Measurements from ENCODE around the gene SLC39A5. TPM values are rescaled to one million over a fixed set of nuclear protein-coding genes. Genes with fewer than 3 reads are reported as not detected.
"Not testable (repeated sequence)": the region's sequence is repeated elsewhere in the genome, so short reads cannot be mapped to it uniquely, and the experiment has no call there.

The SLC39A5 gene, protein sequence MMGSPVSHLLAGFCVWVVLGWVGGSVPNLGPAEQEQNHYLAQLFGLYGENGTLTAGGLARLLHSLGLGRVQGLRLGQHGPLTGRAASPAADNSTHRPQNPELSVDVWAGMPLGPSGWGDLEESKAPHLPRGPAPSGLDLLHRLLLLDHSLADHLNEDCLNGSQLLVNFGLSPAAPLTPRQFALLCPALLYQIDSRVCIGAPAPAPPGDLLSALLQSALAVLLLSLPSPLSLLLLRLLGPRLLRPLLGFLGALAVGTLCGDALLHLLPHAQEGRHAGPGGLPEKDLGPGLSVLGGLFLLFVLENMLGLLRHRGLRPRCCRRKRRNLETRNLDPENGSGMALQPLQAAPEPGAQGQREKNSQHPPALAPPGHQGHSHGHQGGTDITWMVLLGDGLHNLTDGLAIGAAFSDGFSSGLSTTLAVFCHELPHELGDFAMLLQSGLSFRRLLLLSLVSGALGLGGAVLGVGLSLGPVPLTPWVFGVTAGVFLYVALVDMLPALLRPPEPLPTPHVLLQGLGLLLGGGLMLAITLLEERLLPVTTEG
- total RNA-seq (2014; rRNA removed; shearing (Covaris generic)) = 8.6 and 10.7 TPM in 2 replicates

DNA sequence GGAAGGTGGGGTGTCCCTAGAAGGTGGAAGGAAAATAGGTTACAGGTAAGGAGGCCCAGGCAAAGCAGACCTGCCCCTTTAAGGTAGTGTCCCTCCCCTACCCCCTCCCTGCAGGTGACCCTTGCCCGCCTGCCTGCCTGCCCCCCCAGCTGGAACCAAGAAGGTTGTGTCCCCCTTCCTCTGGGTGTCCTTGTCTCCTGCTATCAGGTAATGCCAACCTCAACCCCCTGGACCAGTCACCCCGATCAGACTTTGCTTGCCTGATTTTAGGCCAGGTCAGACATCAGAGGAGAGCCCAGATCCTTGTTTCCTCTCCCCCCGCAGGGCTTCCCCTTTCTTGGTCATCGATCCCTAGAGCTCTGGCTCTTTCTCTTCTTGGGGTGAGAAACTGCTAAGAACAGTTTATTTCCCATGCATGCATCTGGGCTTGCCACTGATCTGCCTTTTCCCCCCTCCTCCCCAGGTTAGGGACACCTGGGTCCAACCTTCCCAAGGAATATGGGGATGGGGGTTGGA, at the start of gene SLC39A5:
SLC39A5 (plus strand) TSS at position 136 of the 516 bp plus-strand sequence. CDS start 1,224 bp downstream, outside the sequence.
- DNase-seq (ENCODE audit: low spot score) = no peak

DNA sequence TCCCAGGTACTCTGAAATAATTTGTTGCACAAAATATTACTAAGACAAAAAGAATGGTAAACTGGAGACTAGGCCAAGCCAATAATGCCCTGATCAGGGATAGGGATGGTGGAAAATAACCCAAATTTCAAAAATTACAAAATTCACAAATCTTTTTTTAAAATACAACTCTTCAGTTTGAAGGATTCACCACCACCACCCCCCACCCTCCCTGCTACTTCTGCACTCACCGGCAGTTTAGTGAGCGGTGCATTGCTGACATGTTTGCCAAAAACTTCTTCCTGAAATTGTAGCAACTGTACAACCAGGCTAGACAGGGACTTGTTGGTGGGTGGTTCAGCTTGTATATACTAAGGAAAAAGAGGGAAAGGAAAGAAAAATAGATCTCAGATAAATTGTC, 42.9 kb upstream of the SLC39A5 start:
- DNase-seq (ENCODE audit: low spot score) = no peak

DNA sequence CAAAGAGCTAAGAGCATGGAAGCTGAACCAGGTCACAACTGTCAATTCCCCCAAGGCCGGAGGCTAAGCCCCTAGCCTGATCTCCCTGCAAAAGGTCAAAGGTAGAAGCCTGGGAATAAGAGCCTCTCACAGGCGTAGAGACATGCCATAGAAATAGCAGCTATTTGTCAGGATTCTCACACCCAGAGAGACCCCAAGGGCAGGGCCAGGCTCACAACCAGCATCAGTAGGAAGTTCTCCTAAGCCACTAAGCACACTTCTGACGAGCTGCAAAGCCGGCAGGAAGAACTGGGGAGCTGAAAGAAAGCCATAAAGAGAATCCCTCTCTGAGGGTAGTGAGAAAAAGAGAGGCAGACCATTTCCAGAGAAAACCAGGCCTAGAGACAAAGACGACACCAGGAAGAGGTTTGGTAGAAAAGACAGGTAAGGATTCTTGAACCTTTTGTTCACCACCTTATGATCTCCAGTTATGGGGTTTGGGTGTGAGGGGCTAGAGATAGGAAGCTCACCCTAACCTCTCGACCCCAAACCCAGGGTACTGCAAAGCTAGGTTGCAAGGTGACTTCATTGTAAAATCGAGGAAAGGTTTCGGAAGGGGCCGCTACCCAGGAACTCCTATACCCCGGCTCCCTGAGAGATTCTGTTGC, 41.6 kb upstream of the SLC39A5 start:
- no peak for DNase-seq (ENCODE audit: low spot score)

DNA sequence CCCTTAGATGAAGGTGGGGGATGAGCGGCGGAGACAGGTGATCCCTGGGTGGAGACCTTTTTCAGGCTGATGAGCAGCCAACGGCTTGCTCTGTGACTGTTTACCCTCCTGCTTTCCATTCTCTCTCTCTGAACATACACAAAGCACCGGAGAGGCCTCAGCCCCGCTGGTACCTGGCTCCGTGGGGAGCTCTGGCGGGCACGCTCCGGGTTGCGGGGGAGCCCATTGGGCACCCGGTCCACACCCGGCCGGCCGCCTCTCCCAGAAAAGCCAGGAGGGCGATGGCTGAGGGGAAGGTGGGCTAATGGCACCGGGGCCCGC, 41.1 kb upstream of the SLC39A5 start:
- DNase-seq (ENCODE audit: low spot score) = no peak

DNA sequence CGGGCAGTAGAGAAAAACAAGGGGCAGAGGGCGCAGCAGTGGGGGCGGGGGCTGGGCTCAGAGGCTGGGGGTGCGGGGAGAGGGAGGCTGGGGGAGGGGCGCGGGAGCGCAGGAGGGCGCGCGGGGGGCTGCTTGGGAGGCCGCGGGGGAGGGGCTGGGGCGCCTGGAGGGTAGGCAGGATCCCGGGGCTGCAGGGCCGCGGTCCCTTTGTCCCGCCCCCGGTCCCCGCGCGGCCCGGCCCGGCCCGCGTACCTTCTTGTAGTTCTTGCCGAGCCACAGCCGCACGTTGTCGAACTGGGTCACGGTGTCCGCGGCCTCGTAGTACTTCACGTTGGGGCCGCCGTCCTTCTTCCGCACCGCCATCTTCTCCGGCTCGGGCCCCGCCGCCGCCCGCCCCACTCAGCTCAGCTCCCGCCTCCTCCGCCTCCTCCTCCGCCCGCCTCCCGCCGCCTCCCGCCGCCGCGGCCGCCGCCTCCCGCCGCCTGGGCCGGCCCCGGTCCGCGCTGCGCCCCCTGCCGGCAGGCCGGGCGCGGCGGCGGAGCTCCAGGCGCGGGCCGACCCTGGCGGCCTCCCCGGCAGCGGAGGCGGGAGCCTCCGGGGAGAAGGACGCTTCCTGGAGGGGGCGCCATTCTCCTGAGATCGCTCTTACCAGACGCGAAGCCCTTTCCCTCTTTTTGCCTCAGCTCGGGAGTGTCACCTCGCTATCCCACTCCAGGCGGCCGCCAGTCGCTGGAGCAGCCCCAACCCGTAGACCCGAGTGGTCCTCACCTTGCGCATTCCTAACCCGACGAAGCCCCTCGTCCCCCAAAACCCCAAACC, 40.5 kb upstream of the SLC39A5 start, which contains the start of gene SMARCC2:
SMARCC2 (minus strand) TSS at position 385 of the 819 bp plus-strand sequence; CDS start at position 363, 22 bp downstream.
- peak; percentile 91 for DNase-seq (ENCODE audit: low spot score)

DNA sequence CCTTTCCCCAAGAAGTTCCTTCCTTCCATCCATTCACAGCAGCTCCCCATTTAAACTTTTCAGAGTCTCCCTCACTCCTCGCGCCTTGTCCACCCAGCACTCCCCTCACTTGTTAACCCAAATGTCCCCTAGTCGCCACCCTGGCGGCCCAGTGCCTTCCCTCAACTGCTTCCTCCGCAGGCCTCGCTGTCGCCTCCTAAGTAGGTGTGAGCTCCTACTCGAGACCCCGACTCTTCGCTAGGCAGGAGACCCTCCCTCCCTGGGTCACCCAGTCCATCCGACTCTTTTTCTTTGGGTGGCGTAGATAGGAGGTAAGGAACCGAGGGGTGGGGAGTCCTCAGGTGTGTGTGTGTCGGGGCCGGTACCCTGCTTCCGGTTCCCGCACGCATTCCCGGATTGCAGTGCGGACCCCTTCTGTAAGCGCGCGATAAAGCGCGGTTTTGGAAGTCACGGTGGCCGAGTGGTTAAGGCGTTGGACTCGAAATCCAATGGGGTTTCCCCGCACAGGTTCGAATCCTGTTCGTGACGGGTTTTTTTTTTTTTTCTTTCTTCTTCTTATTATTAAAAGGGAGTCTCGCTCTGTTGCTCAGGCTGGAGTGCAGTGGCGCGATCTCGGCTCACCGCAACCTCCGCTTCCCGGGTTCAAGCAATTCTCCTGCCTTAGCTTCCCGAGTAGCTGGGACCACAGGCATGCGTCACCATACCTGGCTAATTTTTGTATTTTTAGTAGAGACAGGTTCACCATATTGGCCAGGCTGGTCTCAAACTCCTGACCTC, 39.7 kb upstream of the SLC39A5 start:
- DNase-seq (ENCODE audit: low spot score) = peak; percentile 95

DNA sequence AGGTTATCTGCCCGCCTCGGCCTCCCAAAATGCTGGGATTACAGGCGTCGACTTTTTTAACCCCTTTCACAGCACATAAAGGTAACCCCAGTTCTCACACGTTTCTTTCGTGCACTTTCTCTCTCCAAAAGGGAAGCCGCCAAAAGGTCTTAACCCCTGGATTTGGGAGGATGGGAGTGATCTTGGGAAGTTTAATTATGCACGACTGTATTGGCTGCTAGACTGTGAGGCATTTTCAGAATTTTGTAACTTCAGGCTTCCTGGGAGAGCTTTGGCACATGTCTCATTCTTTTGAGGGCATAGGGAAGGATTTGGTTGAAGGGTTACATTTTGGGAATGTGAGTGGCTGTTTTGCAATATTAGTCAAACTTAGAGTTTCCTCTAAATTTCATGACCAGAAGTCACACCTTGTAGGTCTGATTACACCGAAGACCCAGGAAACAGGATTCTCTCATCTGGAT, 39.1 kb upstream of the SLC39A5 start:
- DNase-seq (ENCODE audit: low spot score) = peak; percentile 39

DNA sequence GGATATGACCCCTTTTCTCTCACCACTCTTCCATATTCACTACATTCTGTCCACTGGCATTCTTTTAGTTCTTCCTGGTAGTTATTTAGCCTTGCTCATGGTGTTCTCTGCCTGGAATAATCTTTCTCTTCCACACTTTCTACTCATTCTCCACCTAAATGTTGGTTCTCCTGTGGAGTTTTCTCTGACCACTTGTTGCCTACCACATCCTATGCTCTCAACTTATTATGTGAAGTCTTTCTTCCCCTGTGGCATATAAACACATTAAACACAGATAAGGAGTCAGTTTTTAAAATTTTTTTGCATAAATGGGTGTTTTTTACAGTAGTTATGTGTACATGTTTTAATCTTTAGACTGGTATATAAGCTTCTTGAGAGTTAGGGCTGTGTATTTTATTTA, 37.3 kb upstream of the SLC39A5 start:
- no peak for DNase-seq (ENCODE audit: low spot score)

DNA sequence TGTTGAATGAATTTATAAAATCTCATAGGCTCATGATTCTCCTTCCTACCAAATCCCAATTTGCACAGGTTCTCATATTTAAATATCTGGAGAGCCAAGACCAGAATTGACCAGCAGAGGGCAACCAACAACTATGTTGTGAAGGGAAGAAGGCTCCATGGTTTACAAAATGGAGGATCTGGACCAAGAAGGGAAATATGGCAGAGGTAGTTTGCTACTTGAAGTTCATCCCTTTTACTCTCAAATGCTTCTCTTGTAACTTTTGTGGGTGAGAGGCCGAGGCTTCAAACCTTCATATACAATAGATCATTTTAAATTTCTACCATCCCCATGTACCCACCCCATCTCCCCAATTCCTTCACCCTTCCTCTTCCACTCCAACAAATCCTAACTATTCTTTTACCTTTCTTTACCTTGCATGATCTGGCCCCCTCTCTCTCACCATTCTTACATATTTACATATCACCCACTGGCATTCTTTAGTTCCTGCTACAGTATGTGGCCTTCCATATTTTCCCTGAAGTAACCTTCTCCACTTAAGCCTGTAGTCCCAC, 36.7 kb upstream of the SLC39A5 start:
- DNase-seq (ENCODE audit: low spot score) = peak; percentile 91

DNA sequence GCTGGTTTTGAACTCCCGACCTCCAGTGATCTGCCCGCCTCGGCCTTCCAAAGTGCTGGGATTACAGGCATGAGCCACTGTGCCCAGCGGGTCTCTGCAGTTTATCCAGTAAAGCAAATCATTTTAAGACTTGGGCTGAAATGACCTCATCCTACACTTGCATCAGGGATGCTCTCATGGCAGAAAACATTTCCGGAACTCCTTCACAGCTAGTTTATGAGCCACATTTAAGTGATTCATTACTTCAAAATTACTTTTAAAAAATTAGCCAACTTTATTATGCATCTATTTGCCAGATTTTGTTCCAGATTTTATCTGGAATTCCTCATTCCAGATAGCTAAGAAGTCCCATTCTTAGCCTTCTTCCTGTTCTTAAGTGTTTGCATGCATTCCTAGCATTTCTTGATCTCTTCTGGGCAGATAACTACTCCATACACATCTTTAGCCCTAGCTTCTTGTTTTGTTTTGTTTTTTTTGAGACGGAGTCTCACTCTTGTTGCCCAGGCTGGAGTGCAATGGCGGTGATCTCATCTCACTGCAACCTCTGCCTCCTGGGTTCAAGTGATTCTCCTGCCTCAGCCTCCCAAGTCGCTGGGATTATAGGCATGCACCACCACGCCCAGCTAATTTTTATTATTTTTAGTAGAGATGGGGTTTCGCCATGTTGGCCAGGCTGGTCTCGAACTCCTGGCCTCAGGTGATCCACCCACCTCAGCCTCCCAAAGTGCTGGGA, 32.9 kb upstream of the SLC39A5 start:
- not testable (repeated sequence) for DNase-seq (ENCODE audit: low spot score)

DNA sequence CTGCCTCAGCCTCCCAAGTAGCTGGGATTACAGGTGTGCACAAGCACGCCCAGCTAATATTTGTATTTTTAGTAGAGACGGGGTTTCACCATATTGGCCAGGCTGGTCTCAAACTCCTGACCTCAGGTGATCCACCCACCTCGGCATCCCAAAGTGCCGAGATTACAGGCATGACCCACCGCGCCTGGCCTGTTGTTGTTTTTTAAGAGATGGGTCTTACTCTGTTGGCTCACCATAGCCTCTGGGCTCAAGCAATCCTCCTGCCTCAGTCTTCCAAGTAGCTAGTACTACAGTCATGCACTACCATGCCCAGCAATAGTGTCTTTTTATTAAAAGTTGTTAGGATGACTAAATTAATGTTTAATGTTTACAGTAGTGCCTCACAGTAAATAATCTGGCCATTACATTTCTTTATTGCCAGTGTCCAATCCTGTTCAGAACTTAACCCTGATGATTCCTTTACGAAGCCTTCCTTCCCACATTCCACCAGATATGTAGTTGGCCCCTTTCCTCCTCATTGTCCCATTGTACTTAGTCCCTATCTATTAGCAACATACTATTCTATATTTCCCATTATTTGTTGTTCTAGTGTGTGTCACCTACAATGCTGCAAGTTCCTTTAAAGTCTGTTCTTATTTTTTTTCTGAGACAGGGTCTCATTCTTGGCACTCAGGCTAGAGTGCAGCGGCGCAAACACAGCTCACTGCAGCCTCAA, 31.8 kb upstream of the SLC39A5 start:
- no peak for DNase-seq (ENCODE audit: low spot score)

DNA sequence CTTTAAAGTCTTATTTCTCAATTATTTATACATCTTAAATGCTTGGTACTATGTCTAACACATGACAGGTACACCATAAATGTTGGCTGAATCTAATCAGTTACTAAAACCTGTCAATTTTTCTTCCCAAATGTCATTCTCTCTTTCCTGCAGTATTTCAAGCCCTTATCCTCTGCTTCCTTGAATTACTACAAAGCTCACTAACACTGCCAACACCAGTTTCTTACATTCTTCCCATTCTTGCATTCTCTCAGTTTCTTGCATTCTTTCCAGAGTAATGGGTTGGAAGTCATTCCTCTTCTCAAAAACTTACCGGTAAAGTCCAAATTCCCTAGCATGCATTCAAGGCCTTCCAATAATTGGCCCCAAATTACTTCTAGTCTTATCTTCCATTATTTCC, 31.0 kb upstream of the SLC39A5 start:
- no peak for DNase-seq (ENCODE audit: low spot score)

DNA sequence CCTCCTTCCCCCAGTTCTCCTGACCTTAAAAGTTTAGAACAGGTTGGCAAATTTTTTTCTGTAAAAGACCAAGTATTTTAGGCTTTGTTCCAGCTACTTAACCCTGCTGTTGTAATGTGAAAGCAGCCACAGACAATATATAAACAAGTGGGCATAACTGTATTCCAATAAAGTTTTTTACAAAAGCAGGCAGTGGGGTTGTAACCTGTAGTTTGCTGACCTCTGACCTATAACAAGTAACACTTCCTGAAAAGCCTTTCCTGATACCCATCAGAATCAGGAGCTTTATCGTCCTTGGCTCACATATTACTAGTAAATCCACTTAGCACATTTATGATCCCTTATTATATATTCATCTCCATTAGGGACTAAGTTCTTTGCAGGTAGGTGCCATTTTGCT, 27.5 kb upstream of the SLC39A5 start:
- peak; percentile 7 for DNase-seq (ENCODE audit: low spot score)

DNA sequence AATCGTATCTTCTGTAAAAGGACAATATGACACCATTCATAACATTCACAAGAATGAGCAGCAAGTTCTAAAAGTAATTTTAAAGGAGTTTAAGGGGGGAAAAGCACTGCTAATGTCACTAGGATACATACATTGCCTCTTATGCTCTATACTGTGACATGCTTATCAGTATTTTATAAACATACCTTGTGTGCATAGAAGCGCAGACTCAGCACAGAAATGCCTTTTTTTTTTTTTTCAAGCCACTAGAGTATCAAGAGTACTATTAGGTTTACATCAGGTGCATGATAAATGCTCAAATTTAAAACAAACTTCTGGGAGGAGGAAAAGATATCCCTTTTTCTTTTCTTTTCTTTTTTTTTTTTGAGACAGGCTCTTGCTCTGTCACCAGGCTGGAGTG, 27.0 kb upstream of the SLC39A5 start:
- no peak for DNase-seq (ENCODE audit: low spot score)

DNA sequence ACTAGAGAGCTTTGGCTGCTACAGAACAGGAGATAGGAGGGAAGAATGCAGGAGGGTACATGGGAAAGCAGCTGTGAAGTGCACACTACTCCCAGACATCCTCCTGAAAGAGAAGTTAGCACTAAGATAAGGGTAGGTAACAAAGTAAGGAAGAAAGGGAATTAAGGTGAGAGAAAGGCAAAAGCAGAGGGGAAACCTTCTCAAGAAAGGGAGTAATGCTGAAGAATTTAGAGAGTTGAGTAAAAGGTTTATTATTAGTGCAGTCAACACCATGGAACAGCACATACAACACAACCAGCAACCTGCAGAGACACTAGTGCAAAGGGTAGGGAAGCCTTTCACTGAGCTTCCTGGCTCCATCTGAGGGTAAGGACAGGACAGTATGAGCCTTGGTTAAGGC, 25.6 kb upstream of the SLC39A5 start:
- DNase-seq (ENCODE audit: low spot score) = no peak

DNA sequence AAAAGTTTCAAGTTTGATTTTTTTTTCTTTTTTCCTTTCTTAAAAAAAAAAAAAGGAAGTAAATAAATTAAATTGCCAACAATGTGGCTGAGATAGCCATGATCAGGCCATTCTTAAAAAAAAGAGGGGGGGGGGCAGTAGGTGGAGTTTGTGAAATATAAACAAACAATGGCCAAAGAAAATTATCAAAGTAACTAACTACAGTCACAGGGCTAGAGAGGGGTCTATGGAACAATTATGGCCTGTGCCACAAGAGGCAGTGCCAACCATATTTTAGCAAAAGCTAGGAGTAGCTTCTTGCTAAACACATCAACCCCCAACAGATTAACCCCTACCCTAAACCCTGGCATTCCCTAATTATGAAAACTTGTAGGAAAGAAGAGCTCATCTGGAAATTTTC, 24.4 kb upstream of the SLC39A5 start:
- no peak for DNase-seq (ENCODE audit: low spot score)

DNA sequence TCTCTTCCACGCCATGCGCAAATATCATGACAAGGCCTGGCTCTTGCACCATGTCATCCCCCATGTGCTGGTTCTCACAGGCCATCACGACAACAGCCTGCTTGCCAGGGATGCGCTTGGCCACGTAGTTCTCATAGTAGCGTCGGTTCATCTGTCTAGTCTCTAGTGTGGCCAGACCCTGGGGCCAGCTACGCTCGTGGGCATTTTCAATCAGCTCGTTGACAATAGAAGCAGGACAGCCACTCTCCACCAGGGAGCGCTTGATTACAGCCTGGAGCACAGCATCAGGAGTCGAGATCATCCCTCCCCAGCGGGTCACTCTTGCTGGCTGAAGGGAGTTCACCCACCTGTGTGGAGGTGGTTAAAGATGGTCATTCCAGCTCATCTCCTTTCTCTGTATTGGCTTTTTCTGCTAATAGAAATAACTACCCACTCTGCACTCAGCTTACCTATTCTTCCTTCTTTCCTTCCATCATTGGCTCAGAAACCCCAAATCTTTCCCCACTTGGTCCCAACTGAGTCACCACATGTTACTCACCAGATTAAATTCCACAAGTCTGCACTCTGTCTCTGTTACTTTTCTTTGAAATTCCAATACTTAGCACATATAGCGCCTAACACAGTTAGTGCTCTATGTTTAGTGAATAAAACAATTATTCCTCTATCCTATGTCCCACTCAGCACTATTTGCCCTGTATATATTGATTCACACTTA, 23.2 kb upstream of the SLC39A5 start:
- peak; percentile 70 for DNase-seq (ENCODE audit: low spot score)

DNA sequence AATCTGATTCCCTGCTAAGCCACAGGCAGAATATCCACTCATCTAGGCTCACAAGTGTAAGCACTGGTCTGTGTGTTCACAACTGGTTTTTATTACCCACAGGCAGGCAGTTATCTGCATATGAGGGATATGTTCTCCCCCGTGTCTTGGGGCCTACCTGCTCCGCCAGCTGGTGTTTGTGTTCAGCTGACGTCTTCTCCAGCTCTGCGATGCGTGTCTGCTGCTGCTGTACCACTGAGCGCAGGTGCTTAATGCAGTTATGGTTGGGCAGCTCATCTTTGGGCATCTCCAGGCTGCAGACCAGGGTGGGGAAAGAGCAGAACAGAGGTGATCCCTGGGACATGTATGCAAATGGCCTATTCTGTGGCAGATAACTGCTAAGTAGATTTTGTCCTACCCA, 21.8 kb upstream of the SLC39A5 start:
- DNase-seq (ENCODE audit: low spot score) = no peak
